HG03354 (cell line): ENCODE results near the gene ATXN1.

Experiments
- ATAC-seq: cut with Tn5 transposase; IDR thresholded peaks from one replicate; pipeline ENCODE4 v1.9.1; 2021; ENCODE audit warnings: mild to moderate bottlenecking; ENCODE audit not compliant: unreplicated experiment, poor library complexity, severe bottlenecking

ATXN1 gene

GRCh38 chr6:16527691-16528090, 233.6 kb downstream of the ATXN1 start:
- ATAC-seq: no peak

- ATAC-seq: no peak
Observed at GRCh38 chr6:16524380-16524707, 236.9 kb downstream of the ATXN1 start.

- ATAC-seq: no peak
Observed at GRCh38 chr6:16523606-16524379, 237.5 kb downstream of the ATXN1 start.

GRCh38 chr6:16522937-16523336, 238.3 kb downstream of the ATXN1 start:
- ATAC-seq: no peak

GRCh38 chr6:16521528-16521927, 239.7 kb downstream of the ATXN1 start:
- no peak for ATAC-seq

- no peak for ATAC-seq
Observed at GRCh38 chr6:16519265-16520242, 241.7 kb downstream of the ATXN1 start.

GRCh38 chr6:16518265-16518664, 243.0 kb downstream of the ATXN1 start:
- ATAC-seq: no peak

GRCh38 chr6:16514249-16514648, 247.0 kb downstream of the ATXN1 start:
- ATAC-seq: no peak

GRCh38 chr6:16512544-16513290, 248.5 kb downstream of the ATXN1 start:
- no peak for ATAC-seq

GRCh38 chr6:16511723-16512489, 249.4 kb downstream of the ATXN1 start:
- peak; percentile 61 for ATAC-seq

- no peak for ATAC-seq
Observed at GRCh38 chr6:16511040-16511660, 250.1 kb downstream of the ATXN1 start.

GRCh38 chr6:16510245-16510644, 251.0 kb downstream of the ATXN1 start:
- ATAC-seq: no peak

- ATAC-seq: no peak
Observed at GRCh38 chr6:16508959-16509358, 252.3 kb downstream of the ATXN1 start.

GRCh38 chr6:16505711-16506357, 255.4 kb downstream of the ATXN1 start:
- no peak for ATAC-seq

- no peak for ATAC-seq
Observed at GRCh38 chr6:16504609-16505008, 256.7 kb downstream of the ATXN1 start.

- peak; percentile 81 for ATAC-seq
Observed at GRCh38 chr6:16503970-16504415, 257.3 kb downstream of the ATXN1 start.

GRCh38 chr6:16503241-16503775, 258.0 kb downstream of the ATXN1 start:
- no peak for ATAC-seq

GRCh38 chr6:16498957-16499356, 262.3 kb downstream of the ATXN1 start:
- ATAC-seq: no peak
